ENCODE results near the gene HEY2.
A peak's percentile ranks its signal among the peaks of the same experiment; 100 is the strongest.

Gene HEY2

DNA sequence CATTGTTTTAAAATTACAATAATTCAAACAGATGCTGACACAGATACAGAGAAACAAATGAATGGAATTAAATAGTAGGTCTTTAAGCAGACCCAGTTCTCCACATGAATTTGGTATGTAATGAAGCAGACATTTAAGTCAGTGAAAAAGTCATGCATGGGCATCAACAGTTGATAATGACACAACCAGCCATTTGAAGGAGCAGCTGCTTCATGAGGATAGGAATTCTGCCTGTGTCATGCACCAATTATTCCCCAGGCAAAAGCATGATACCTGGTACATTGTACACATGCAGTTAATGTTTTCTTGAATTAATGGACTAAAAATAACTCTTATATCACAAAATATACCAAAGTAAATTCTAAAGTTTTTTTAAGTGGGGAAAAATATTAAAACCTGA, 11.2 kb upstream of the HEY2 start:
- Histone ChIP-seq H3K27me3 (no peaks in the 10 kb centered on the region), H3K4me1 (peaks cover 0 to 27% (median 5%) of the 10 kb centered on the region in 4 donors), H3K9me3 (no peaks in the 10 kb centered on the region), H3K4me3 (no peak overlapping the region), H3K36me3 (no peaks in the 10 kb centered on the region), H3K27ac (no peak overlapping the region)
- TF ChIP-seq, protein P1, sequence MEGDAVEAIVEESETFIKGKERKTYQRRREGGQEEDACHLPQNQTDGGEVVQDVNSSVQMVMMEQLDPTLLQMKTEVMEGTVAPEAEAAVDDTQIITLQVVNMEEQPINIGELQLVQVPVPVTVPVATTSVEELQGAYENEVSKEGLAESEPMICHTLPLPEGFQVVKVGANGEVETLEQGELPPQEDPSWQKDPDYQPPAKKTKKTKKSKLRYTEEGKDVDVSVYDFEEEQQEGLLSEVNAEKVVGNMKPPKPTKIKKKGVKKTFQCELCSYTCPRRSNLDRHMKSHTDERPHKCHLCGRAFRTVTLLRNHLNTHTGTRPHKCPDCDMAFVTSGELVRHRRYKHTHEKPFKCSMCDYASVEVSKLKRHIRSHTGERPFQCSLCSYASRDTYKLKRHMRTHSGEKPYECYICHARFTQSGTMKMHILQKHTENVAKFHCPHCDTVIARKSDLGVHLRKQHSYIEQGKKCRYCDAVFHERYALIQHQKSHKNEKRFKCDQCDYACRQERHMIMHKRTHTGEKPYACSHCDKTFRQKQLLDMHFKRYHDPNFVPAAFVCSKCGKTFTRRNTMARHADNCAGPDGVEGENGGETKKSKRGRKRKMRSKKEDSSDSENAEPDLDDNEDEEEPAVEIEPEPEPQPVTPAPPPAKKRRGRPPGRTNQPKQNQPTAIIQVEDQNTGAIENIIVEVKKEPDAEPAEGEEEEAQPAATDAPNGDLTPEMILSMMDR (IDR thresholded peaks at IDR 0.05), result no peak
- no peak for DNase-seq
- intact Hi-C loops (cut with DNase I; ENCODE audit: low total_unique reads), result no loop called here

DNA sequence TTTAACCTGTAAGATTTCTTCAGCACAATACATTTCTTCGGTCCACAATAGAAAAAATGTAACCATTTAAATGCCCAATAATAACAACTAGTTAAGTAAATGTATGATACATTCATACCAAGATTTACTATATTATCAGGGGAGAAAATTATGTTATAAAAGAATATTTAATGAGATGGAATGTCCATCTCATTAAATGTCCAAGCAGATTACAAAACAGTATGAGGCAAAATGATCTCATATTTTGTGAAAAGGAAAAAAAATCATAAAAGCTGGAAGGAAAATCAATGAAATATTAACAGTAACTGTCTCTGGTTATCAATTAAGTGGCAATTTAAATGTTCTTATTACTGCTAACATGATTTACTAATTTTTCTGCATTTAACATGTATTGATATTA, 10.1 kb upstream of the HEY2 start:
- intact Hi-C loops (cut with DNase I; ENCODE audit: low total_unique reads), result no loop called here
- H3K4me3 ChIP-seq, result no peak overlapping the region
- TF ChIP-seq, protein P1 (IDR thresholded peaks at IDR 0.05), result no peak

DNA sequence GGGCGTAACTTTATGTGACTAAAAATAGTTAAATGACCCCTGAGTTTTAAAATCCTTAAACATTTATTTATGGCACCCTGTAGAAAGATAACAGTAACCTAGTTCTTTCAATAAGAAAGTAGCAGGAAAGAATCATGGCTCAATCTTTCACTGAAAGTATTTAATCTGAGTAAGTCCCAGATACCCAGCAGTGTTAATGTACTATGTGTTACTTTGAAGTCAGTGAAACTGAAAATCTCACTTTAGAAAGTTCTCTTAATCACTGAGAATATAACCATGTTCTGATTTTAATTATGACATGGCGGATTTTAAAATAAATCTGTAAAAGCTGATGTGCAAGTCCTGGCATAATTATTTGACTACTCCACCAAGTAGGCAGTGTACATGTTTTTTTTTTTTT, 8.1 kb upstream of the HEY2 start:
- no peak for DNase-seq
- Histone ChIP-seq H3K36me3 (no peaks in the 10 kb centered on the region), H3K9me3 (no peaks in the 10 kb centered on the region), H3K27me3 (no peaks in the 10 kb centered on the region), H3K27ac (peak overlapping the region; percentile 99), H3K4me3 (peak overlapping the region in 1 of 2 donors; percentile 89), H3K4me1 (peaks cover 0 to 51% (median 9%) of the 10 kb centered on the region in 4 donors)
- intact Hi-C loops (cut with DNase I; ENCODE audit: low total_unique reads), result loop anchor here (10.0 kb wide), 1 partner anchor 147 kb away; no protein-coding TSS in a partner anchor
- TF ChIP-seq, protein P1 (IDR thresholded peaks at IDR 0.05), result no peak

More for the DNA sequence above, 10.1 kb upstream of the HEY2 start:
- H3K36me3 ChIP-seq, result no peaks in the 10 kb centered on the region
- H3K4me1 ChIP-seq, result peaks cover 0 to 34% (median 5%) of the 10 kb centered on the region in 4 donors
- DNase-seq, result no peak
- H3K27me3 ChIP-seq, result no peaks in the 10 kb centered on the region
- no peaks in the 10 kb centered on the region for H3K9me3 ChIP-seq
- no peak overlapping the region for H3K27ac ChIP-seq

- DNase-seq, result no peak
- Histone ChIP-seq H3K9me3 (no peaks in the 10 kb centered on the region), H3K4me1 (peaks cover 0 to 51% (median 9%) of the 10 kb centered on the region in 4 donors), H3K27ac (peak overlapping the region; percentile 99), H3K4me3 (peak overlapping the region; percentile 33 to 89), H3K27me3 (no peaks in the 10 kb centered on the region), H3K36me3 (no peaks in the 10 kb centered on the region)
- TF ChIP-seq, protein P1 (IDR thresholded peaks at IDR 0.05), result no peak
- intact Hi-C loops (cut with DNase I; ENCODE audit: low total_unique reads), result loop anchor here (10.0 kb wide), 1 partner anchor 147 kb away; no protein-coding TSS in a partner anchor
These were observed 7.4 kb upstream of the HEY2 start for GRCh38 chr6:125742024-125742423.

DNA sequence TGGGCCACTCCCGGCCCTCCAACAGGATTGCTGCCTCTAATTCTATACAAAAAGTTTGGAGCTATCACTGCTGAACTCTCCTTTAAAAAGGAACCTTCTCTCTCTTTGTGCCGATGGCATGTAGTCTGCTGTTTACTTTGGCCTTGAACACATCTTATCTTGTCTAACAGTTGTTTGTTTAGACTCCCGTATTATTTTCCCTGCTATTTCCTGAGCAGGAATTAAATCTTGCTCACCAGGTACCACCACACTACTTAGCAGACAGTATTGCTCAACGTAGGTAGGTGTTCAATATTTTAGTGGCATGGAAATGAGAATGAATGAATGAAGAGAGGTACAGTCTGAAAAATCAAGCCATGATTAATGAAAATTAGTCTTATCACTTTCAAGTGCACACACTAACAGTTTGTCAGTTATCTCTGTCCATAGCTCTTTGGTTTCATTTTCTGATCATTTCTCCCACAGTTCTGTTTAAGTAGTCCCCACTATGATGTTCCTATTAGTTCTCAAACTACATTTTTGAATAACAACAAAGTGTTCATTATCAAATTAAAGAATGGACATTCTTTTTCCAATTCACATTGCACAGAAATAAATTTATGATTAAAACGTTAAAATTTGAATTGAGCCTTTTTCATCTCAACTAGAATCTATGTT, 6.8 kb upstream of the HEY2 start:
- Histone ChIP-seq H3K36me3 (no peaks in the 10 kb centered on the region), H3K27me3 (no peaks in the 10 kb centered on the region), H3K9me3 (no peaks in the 10 kb centered on the region), H3K4me1 (peaks cover 0 to 51% (median 9%) of the 10 kb centered on the region in 4 donors), H3K4me3 (peak overlapping the region; percentile 33 to 89), H3K27ac (peak overlapping the region; percentile 99)
- DNase-seq, result no peak
- TF ChIP-seq, protein P1 (IDR thresholded peaks at IDR 0.05), result no peak
- intact Hi-C loops (cut with DNase I; ENCODE audit: low total_unique reads), result loop anchor here (10.0 kb wide), 1 partner anchor 148 kb away; no protein-coding TSS in a partner anchor
